ENCODE measurements around the gene OTOP1.
"Not testable (repeated sequence)": the region's sequence is repeated elsewhere in the genome, so short reads cannot be mapped to it uniquely, and the experiment has no call there.

Gene OTOP1

GRCh38 chr4:4160956-4161665 lies 65.6 kb downstream of the OTOP1 start:
- not testable (repeated sequence) for DNase-seq

- not testable (repeated sequence) for DNase-seq
Measured at GRCh38 chr4:4145622-4146021, 81.1 kb downstream of the OTOP1 start.

GRCh38 chr4:4143376-4143775 lies 83.4 kb downstream of the OTOP1 start:
- not testable (repeated sequence) for DNase-seq

GRCh38 chr4:4142679-4143078 lies 84.0 kb downstream of the OTOP1 start:
- not testable (repeated sequence) for DNase-seq

GRCh38 chr4:4141186-4141585 lies 85.5 kb downstream of the OTOP1 start:
- not testable (repeated sequence) for DNase-seq

All from NCI-H524 treated with DMSO at 0.1 percent for 48 hours (cell line).